Right ventricle myocardium inferior (tissue), 1 donor: ENCODE measurements around the gene FXR2. TPM values are rescaled to one million over a fixed set of nuclear protein-coding genes. Genes with fewer than 3 reads are reported as not detected.

ENCODE experiments used
- ATAC-seq: fragments of 200-7000 bp; cut with Tn5 transposase; one replicate; pipeline ENCODE4 v1.9.1; 2020; ENCODE audit warnings: mild to moderate bottlenecking, moderate library complexity
- DNase-seq: peaks from one replicate; pipeline ENCODE4 v3.0.0; 2021; ENCODE audit errors: missing footprints
- intact Hi-C: fragments of 100-400 bp; cut with DNase I; formaldehyde crosslinking; loops from one replicate; pipeline ENCODE4 v1.11.0; 2022
- total RNA-seq: library from RNA; stranded (reverse); fragmentation: NEBNext Ultra II Directional; extraction: Animal tissue kit (Norgen Biotek cat#: 25700); gene quantifications from one replicate; pipeline ENCODE4 v1.2.1, GENCODE V29; 2021
- donor health status: DM: no; HTN: yes; CAD: no; lungs with severe emphysema.

FXR2 gene
- total RNA-seq, 1 donor from 2014 or later = 103 TPM

- intact Hi-C loops = no loop called here
- DNase-seq = no peak
- no peak for ATAC-seq
Measured at GRCh38 chr17:7592422-7593021, 22.2 kb downstream of the FXR2 start.

GRCh38 chr17:7591596-7591995 lies 23.1 kb downstream of the FXR2 start:
- ATAC-seq = no peak

GRCh38 chr17:7590743-7591142 lies 24.0 kb downstream of the FXR2 start:
- intact Hi-C loops = no loop called here
- no peak for DNase-seq
- no peak for ATAC-seq

More at GRCh38 chr17:7591596-7591995, 23.1 kb downstream of the FXR2 start:
- intact Hi-C loops = no loop called here
- no peak for DNase-seq

- intact Hi-C loops = loop anchor here (5.0 to 10.0 kb wide), 3 partner anchors 153 to 265 kb away; partner anchors contain the start of genes FGF11, NEURL4, TMEM102 and TMEM95
- no peak for DNase-seq
- ATAC-seq = no peak
Measured at GRCh38 chr17:7589891-7590691, 24.6 kb downstream of the FXR2 start, which contains the start of gene SOX15. Gene SOX15, minus strand, starts transcription at chr17:7590094. Its CDS starts 418 bp downstream, at chr17:7589676.

DNA sequence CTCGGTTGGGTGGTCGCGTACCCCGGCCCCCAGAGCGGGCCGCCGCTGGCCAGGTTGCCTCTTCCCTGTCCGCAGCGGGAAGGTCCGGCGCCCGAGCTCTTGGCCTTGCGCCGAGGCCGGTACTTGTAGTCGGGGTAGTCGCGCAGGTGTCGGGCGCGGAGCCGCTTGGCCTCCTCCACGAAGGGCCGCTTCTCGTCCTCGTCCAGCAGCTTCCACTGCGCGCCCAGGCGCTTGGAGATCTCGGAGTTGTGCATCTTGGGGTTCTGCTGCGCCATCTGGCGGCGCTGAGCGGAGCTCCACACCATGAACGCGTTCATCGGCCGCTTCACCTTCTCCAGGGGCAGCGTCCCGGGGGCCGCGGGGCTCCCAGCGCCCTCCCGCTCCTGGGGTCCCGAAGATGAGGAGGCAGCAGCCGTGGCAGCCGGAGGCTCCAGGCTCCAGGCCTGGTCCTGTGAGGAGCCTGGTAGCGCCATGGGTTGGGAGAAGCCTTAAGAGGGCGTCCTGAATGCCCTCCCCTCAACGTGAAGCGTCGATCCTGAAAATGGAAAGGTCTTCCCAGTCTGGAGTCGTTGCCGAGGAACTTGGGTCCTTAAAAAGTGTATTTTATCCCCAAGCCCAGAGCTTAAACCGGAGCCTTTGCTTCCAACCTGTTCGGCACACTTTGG lies 25.4 kb downstream of the FXR2 start:
- intact Hi-C loops = loop anchor here (5.0 to 10.0 kb wide), 3 partner anchors 152 to 265 kb away; partner anchors contain the start of genes FGF11, NEURL4, TMEM102 and TMEM95
- DNase-seq (peak; percentile 94), ATAC-seq (peak; percentile 84)

DNA sequence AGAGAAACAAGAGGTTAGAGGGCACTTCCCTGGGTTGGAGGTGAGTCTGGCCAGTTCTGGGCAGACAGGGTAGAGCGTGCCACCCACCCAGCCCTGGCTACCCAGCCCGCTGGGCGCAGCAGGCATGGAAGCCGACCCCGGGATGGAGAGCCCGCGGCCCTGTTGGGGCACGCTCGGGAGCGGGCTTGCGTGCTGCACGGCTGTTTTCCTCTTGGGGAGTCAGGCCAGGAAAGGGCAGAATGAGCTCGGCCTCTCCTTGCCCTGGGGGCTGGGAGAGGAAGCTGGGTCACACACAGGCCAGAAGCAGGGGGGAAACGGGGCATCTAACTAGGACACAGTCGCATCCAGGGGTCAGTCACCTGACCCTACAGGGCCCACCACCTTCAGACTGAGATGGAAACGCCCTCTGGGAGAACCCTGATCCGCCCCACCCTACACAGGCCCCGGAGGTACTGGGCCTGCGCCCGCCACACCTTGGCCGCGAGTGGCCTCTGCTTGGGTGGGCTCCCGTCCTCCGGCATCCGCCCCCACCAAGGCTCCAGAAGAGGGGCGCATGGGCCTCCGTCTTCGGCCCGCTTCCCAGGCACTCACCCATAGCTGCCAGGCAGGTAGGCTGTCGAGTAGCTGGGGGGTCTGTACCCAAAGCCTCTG lies 26.0 kb downstream of the FXR2 start:
- intact Hi-C loops = loop anchor here (5.0 to 10.0 kb wide), 3 partner anchors 151 to 264 kb away; partner anchors contain the start of genes FGF11, NEURL4, TMEM102 and TMEM95
- ATAC-seq (peak; percentile 2), DNase-seq (no peak)

GRCh38 chr17:7587420-7588151 lies 27.1 kb downstream of the FXR2 start:
- ATAC-seq (no peak), DNase-seq (no peak)
- intact Hi-C loops = loop anchor here (5.0 to 10.0 kb wide), 3 partner anchors 150 to 263 kb away; partner anchors contain the start of genes FGF11, NEURL4, TMEM102 and TMEM95

DNA sequence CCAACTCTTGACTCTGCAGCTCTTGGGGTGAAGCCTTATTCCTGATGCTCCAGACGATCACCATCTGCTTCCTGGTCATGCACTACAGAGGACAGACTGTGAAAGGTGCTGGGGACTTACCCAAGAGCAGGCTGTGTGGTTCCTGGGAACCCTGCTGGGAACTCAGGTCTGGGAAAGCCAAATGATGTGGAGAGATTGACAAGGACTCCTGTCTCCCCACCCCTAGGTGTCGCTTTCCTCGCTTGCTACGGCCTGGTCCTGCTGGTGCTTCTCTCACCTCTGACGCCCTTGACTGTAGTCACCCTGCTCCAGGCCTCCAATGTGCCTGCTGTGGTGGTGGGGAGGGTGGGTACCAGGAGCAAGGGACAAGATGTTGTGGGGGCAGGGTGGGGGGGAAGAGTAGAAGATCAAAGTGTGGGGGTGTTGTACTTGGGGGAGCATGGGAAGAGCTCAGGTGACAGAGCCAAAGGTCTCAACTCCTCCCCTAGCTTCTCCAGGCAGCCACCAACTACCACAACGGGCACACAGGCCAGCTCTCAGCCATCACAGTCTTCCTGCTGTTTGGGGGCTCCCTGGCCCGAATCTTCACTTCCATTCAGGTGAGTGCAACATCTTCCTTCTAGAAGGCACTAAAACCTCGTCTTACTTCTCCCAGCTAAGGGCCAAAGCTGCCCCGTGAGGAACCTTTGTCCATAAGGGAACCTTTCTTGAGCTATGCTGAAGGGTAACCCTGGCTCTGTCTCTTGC lies 27.9 kb downstream of the FXR2 start:
- ATAC-seq = no peak
- intact Hi-C loops = loop anchor here (5.0 to 10.0 kb wide), 3 partner anchors 150 to 262 kb away; partner anchors contain the start of genes FGF11, NEURL4, TMEM102 and TMEM95
- DNase-seq = no peak

DNA sequence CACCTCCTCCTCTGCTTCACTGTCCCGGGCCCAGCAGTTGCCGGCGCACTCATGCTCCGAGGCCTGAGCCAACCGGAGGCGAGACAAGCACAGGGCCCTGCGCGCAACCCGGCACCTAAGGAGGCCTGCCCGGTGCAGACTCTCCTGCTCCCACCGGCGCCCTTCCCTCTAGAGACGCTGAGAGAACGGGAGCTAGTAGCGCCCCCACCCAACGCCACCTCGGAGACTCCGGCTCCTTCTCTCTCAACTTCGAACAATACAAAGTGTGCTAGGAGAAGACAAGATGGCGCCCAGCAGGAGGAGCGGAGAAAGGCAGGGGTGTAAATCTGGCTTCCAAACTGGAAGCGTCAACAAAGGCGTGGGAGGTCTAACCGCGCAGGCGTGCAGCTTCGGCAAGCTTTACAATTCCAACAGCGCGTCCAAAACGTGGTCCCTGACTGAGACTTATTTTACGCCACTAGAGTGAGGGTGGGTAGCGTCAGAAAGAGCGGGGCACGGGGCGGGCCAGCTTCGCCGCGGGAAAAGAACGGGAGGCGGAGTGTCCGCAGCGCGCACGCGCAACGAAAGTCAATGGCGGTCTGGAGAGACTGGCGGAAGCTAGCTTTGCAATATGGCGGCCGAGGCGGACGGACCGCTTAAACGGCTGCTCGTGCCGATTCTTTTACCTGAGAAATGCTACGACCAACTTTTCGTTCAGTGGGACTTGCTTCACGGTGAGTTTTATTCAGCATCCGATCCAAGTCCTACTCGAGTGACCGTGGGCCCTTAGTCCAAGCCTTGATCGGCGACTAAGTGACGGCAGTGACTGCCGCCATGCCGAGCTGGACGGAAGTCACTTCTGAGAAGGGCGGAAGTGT lies 31.2 kb downstream of the FXR2 start, which contains the start of gene MPDU1:
MPDU1 (plus strand) TSS at position 600 of the 857 bp plus-strand sequence; CDS start at position 611, 11 bp downstream.
- intact Hi-C loops = loop anchor here (2.0 to 10.0 kb wide), 2 partner anchors 103 to 259 kb away; partner anchors contain the start of genes NEURL4 and TP53
- ATAC-seq = peak; percentile 87

GRCh38 chr17:7582396-7583252 lies 32.1 kb downstream of the FXR2 start:
- ATAC-seq (no peak), DNase-seq (no peak)
- intact Hi-C loops = loop anchor here (2.0 to 10.0 kb wide), 2 partner anchors 104 to 258 kb away; partner anchors contain the start of genes NEURL4 and TP53

More for the DNA sequence above, 31.2 kb downstream of the FXR2 start, which contains the start of gene MPDU1:
- peak; percentile 98 for DNase-seq

DNA sequence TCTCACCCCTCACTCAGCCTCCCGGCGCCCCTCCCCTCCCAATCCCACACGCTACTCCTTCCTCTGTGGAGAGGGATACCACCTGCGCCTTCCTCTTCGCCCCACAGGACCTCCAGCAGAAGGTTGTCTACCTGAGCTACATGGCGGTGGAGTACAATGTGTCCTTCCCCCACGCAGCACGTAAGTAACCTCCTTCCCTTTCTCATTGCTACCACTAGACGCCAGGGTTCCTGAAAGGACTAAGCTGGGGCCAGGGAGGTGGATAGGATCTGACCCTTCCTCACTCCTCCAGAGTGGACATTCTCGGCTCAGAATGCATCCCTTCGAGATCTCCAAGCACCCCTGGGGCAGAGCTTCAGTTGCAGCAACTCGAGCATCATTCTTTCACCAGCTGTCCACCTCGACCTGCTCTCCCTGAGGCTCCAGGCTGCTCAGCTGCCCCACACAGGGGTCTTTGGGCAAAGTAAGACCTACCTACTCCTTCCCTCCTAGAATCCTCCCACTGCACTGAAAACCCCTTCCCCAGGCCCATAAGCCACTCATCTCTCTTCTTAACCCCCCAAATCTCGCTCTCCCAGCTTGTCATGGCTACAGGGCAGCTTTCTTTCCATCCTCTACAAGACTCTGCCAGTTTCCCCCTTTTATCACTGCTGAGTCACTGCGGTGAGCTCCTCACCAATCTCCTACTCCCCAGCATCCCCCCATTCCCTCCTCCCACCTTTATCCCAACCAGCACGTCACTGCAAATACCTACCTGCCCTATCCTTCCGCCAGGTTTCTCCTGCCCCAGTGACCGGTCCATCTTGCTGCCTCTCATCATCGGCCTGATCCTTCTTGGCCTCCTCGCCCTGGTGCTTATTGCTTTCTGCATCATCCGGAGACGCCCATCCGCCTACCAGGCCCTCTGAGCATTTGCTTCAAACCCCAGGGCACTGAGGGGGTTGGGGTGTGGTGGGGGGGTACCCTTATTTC lies 33.8 kb downstream of the FXR2 start:
- no peak for ATAC-seq
- intact Hi-C loops = loop anchor here (10.0 kb wide), 1 partner anchor 256 kb away; the partner anchor contains the start of gene NEURL4
- DNase-seq = no peak

- ATAC-seq (no peak), DNase-seq (no peak)
- intact Hi-C loops = loop anchor here (10.0 kb wide), 2 partner anchors 255 to 275 kb away; partner anchors contain the start of genes CYB5D1, NAA38, NEURL4 and TMEM88
Measured at GRCh38 chr17:7579834-7580603, 34.7 kb downstream of the FXR2 start.
